Activated CD4-positive, alpha-beta T cell treated with anti-CD3 and anti-CD28 coated beads, Interleukin-2, amount 50 U/mL, for 4 hours (primary cell): Measurements from ENCODE around the gene NARF.
"Not testable (repeated sequence)": the region's sequence is repeated elsewhere in the genome, so short reads cannot be mapped to it uniquely, and the experiment has no call there.

Experiments used
- DNase-seq, 2 experiments: peaks; one replicate each; pipeline ENCODE4 v3.0.0-alpha.2; 2020

NARF gene

GRCh38 chr17:82503728-82504308, 45.3 kb downstream of the NARF start:
- no peak for DNase-seq

GRCh38 chr17:82505296-82505695, 46.8 kb downstream of the NARF start:
- DNase-seq = no peak

GRCh38 chr17:82506402-82506801, 47.9 kb downstream of the NARF start:
- DNase-seq = peak in 1 of 2 experiments; percentile 22

- DNase-seq = no peak
These were observed 49.2 kb downstream of the NARF start for GRCh38 chr17:82507631-82508175.

GRCh38 chr17:82511642-82512041, 53.1 kb downstream of the NARF start:
- DNase-seq = not testable (repeated sequence)

- not testable (repeated sequence) for DNase-seq
These were observed 55.3 kb downstream of the NARF start for GRCh38 chr17:82513864-82514263.

GRCh38 chr17:82517230-82517865, 58.8 kb downstream of the NARF start:
- no peak for DNase-seq

- peak; percentile 85 to 88 for DNase-seq
These were observed 60.6 kb downstream of the NARF start, which contains the start of gene FOXK2 for GRCh38 chr17:82518826-82519810. TSS of gene FOXK2 (plus strand) at chr17:82519732. CDS start at chr17:82519889, 157 bp downstream.

GRCh38 chr17:82519971-82520903, 61.7 kb downstream of the NARF start:
- DNase-seq = peak in 1 of 2 experiments; percentile 27

- DNase-seq = no peak
These were observed 66.0 kb downstream of the NARF start for GRCh38 chr17:82524540-82524939.

- no peak for DNase-seq
These were observed 67.2 kb downstream of the NARF start for GRCh38 chr17:82525712-82526111.

- no peak for DNase-seq
These were observed 69.4 kb downstream of the NARF start for GRCh38 chr17:82527898-82528297.

- no peak for DNase-seq
These were observed 70.1 kb downstream of the NARF start for GRCh38 chr17:82528484-82529265.

GRCh38 chr17:82529914-82530300, 71.4 kb downstream of the NARF start:
- DNase-seq = no peak

GRCh38 chr17:82531431-82531881, 72.9 kb downstream of the NARF start:
- DNase-seq = no peak

GRCh38 chr17:82534401-82534812, 75.9 kb downstream of the NARF start:
- no peak for DNase-seq

- DNase-seq = no peak
These were observed 78.1 kb downstream of the NARF start for GRCh38 chr17:82536512-82537201.

GRCh38 chr17:82537228-82537627, 78.7 kb downstream of the NARF start:
- DNase-seq = not testable (repeated sequence)

- DNase-seq = not testable (repeated sequence)
These were observed 80.5 kb downstream of the NARF start for GRCh38 chr17:82539076-82539475.
